H7 (cell line): ENCODE measurements around the gene SRRT. TPM values are rescaled to one million over a fixed set of nuclear protein-coding genes. Genes with fewer than 3 reads are reported as not detected.
"Not testable (repeated sequence)": the region's sequence is repeated elsewhere in the genome, so short reads cannot be mapped to it uniquely, and the experiment has no call there.

Experiments
- DNase-seq: peaks from one replicate; pipeline ENCODE4 v3.0.0; 2012
- H3K27me3 ChIP-seq: 2 replicates; pipeline ENCODE4 v1.6.0; 2011; ENCODE audit warnings: mild to moderate bottlenecking, low read length; ENCODE audit not compliant: control insufficient read depth, insufficient read depth
- H3K36me3 ChIP-seq: replicated peaks from 2 replicates; pipeline ENCODE4 v1.5.1; 2011; ENCODE audit warnings: low read length; ENCODE audit not compliant: control insufficient read depth, insufficient read depth
- H3K4me3 ChIP-seq: 2 replicates; pipeline ENCODE4 v1.5.1; 2011; ENCODE audit warnings: low read depth, mild to moderate bottlenecking, control low read depth, low read length, moderate library complexity; ENCODE audit not compliant: insufficient read depth
- total RNA-seq: library from RNA; depleted of rRNA; stranded (reverse); fragments of >200 nt; shearing (Covaris generic); gene quantifications from 2 replicates; pipeline ENCODE4 v1.2.3, GENCODE V29; 2014

SRRT gene
- total RNA-seq, 1 experiment from 2014 or later: 101 TPM

GRCh38 chr7:100893318-100893895 lies 18.5 kb downstream of the SRRT start:
- Histone ChIP-seq H3K4me3 (no peak overlapping the region), H3K36me3 (peaks cover 3% of the 10 kb centered on the region), H3K27me3 (peaks cover 12% of the 10 kb centered on the region)
- peak; percentile 44 for DNase-seq

GRCh38 chr7:100893910-100894721 lies 19.2 kb downstream of the SRRT start:
- Histone ChIP-seq H3K4me3 (peak overlapping the region; percentile 61), H3K36me3 (no peaks in the 10 kb centered on the region), H3K27me3 (peaks cover 12% of the 10 kb centered on the region)
- DNase-seq: peak; percentile 59

- peak overlapping the region; percentile 61 for H3K4me3 ChIP-seq
- no peaks in the 10 kb centered on the region for H3K36me3 ChIP-seq
- peaks cover 12% of the 10 kb centered on the region for H3K27me3 ChIP-seq
- DNase-seq: peak; percentile 97
Measured at GRCh38 chr7:100894860-100895700, 20.2 kb downstream of the SRRT start.

DNA sequence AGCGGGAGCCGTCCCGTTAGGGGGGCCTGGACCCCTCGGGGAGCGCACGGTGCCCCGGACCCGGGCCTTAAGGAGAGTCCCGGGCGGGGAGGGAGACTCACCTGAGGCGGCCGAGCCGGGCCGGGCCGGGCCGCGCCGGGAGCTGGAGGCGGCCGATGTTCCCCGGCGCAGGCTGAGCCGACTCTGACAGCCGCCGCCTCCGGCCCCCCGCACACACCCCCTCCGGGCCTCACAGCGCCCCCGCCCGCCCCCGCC lies 20.7 kb downstream of the SRRT start, which contains the start of gene ACHE:
Gene ACHE, minus strand, starts transcription at position 188 of the 255 bp plus-strand sequence. CDS start 1,656 bp downstream, outside the sequence.
- peak; percentile 88 for DNase-seq
- Histone ChIP-seq H3K36me3 (no peaks in the 10 kb centered on the region), H3K27me3 (peaks cover 12% of the 10 kb centered on the region), H3K4me3 (peak within 1 kb of the TSS; percentile 61)

GRCh38 chr7:100895956-100896731 lies 21.2 kb downstream of the SRRT start:
- H3K27me3 ChIP-seq: peaks cover 12% of the 10 kb centered on the region
- DNase-seq: peak; percentile 72
- peak overlapping the region; percentile 42 for H3K4me3 ChIP-seq
- no peaks in the 10 kb centered on the region for H3K36me3 ChIP-seq

GRCh38 chr7:100896732-100897608 lies 22.1 kb downstream of the SRRT start:
- no peaks in the 10 kb centered on the region for H3K36me3 ChIP-seq
- peak; percentile 82 for DNase-seq
- H3K27me3 ChIP-seq: peaks cover 12% of the 10 kb centered on the region
- H3K4me3 ChIP-seq: peak overlapping the region; percentile 45

- DNase-seq: no peak
- Histone ChIP-seq H3K4me3 (no peak overlapping the region), H3K36me3 (no peaks in the 10 kb centered on the region), H3K27me3 (peaks cover 12% of the 10 kb centered on the region)
Measured at GRCh38 chr7:100897772-100898454, 23.0 kb downstream of the SRRT start.

DNA sequence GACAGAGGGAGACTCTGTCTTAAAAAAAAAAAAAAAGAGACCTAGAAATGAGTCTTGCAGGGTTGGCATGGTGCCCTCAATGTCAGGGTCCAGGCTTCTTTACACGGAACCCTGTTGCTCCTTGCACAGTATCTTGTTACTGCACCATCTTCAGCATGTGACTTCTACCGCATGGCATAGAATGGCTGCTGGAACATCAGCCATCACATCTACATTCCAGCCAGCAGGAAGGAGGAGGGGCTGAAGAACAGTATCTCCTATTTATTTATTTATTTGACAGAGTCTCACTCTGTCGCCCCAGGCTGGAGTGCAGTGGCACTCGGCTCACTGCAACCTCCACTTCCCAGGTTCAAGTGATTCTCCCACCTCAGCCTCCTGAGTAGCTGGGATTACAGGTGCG lies 24.5 kb downstream of the SRRT start:
- no peaks in the 10 kb centered on the region for H3K36me3 ChIP-seq
- no peak overlapping the region for H3K4me3 ChIP-seq
- H3K27me3 ChIP-seq: peaks cover 11% of the 10 kb centered on the region
- no peak for DNase-seq

- Histone ChIP-seq H3K27me3 (peaks cover 9% of the 10 kb centered on the region), H3K4me3 (no peak overlapping the region), H3K36me3 (no peaks in the 10 kb centered on the region)
- DNase-seq: no peak
Measured at GRCh38 chr7:100900978-100901377, 26.1 kb downstream of the SRRT start.

GRCh38 chr7:100901921-100902332 lies 27.0 kb downstream of the SRRT start:
- H3K27me3 ChIP-seq: peaks cover 1% of the 10 kb centered on the region
- no peak for DNase-seq
- H3K36me3 ChIP-seq: no peaks in the 10 kb centered on the region
- no peak overlapping the region for H3K4me3 ChIP-seq

DNA sequence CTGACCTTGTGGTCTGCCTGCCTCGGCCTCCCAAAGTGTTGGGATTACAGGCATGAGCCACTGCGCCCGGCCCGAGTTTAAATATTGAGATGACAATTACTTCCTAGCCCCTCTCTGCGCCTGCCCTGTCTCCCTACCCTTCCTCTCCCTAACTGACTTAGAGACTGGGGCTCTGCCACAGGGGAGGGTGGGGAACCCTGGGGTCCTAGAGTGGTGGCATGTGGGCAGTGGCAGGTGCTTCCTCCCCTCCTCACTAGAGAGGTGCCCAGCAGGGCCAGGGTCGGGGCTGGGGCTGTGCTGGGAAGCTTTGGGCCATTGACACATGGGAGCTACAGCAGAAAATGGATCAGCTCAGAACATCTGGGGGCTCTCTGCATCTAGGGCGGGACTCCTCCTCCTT lies 27.7 kb downstream of the SRRT start:
- H3K36me3 ChIP-seq: no peaks in the 10 kb centered on the region
- H3K27me3 ChIP-seq: no peaks in the 10 kb centered on the region
- no peak for DNase-seq
- H3K4me3 ChIP-seq: no peak overlapping the region

DNA sequence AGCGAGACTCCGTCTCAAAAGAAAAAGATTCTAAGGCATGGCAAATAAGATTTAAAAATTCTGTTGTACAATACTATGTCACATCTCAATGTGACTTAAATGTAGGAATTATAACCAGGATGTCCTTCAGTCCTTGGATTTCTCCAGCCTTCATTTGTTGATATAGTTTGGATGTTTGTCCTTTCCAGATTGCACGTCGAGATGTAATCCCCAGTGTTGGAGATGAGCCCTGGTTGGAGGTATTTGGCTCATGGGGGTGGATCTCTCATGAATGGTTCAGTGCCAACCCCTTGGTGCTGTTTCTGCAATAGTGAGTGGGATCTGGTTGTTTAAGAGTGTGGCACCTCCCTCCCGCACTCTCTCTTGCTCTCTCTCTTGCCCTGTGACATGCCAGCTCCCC lies 33.6 kb downstream of the SRRT start:
- no peak for DNase-seq
- Histone ChIP-seq H3K27me3 (no peaks in the 10 kb centered on the region), H3K36me3 (no peaks in the 10 kb centered on the region), H3K4me3 (no peak overlapping the region)

GRCh38 chr7:100910443-100910842 lies 35.5 kb downstream of the SRRT start:
- H3K4me3 ChIP-seq, DNase-seq, H3K27me3 ChIP-seq, H3K36me3 ChIP-seq: not testable (repeated sequence)
